Activated CD4-positive, alpha-beta T cell treated with anti-CD3 and anti-CD28 coated beads, Interleukin-10, Interleukin-2, amounts not matched to agents 100 ng/mL and 50 ng/mL, durations not matched to agents 16 hours and 8 hours (primary cell): Measurements from ENCODE around the gene SLC23A3.
"Not testable (repeated sequence)": the region's sequence is repeated elsewhere in the genome, so short reads cannot be mapped to it uniquely, and the experiment has no call there.

Source experiments
- DNase-seq: peaks from one replicate; pipeline ENCODE4 v3.0.0-alpha.2; 2020

SLC23A3 gene

DNA sequence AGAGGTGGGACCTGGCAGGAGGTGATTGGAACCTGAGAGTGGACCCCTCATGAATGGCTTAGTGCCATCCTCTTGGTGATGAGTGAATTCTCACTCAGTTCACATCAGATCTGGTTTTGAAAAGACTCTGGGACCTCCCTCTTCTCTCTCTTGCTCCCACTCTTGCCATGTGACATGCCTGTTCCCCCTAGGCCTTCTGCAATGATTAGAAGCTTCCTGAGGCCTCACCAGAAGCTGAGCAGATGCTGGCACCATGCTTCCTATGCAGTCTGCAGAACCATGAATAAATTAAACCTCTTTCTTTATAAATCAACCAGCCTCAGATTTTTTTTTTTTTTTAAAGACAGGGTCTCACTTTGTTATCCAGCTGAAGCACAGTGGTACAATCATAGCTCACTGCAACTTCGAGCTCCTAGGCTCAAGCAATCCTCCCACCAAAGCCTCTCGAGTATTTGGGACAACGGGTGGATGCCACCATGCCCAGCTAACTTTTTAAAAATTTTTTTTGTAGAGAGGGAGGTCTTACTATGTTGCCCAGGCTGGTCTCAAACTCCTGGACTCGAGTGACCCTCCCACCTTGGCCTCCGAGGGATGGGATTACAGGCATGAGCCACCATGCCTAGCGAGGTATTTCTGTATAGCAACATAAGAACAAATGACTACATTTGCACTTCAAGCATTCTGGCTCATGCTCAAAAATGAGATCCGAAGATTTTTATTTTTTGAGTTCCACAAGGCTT is 34.8 kb upstream of the SLC23A3 start:
- no peak for DNase-seq

DNA sequence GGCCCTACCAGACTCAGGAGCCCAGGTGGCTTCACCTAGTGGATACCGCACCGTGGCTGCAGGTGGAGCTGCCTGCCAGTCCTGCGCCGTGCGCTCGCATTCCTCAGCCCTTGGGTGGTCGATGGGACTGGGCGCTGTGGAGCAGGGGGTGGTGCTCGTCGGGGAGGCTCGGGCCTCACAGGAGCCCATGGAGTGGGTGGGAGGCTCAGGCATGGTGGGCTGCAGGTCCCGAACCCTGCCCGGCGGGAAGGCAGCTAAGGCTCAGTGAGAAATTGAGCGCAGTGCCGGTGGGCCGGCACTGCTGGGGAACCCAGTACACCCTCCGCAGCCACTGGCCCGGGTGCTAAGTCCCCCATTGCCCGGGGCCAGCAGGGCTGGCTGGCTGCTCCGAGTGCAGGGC is 31.5 kb upstream of the SLC23A3 start:
- DNase-seq = not testable (repeated sequence)

DNA sequence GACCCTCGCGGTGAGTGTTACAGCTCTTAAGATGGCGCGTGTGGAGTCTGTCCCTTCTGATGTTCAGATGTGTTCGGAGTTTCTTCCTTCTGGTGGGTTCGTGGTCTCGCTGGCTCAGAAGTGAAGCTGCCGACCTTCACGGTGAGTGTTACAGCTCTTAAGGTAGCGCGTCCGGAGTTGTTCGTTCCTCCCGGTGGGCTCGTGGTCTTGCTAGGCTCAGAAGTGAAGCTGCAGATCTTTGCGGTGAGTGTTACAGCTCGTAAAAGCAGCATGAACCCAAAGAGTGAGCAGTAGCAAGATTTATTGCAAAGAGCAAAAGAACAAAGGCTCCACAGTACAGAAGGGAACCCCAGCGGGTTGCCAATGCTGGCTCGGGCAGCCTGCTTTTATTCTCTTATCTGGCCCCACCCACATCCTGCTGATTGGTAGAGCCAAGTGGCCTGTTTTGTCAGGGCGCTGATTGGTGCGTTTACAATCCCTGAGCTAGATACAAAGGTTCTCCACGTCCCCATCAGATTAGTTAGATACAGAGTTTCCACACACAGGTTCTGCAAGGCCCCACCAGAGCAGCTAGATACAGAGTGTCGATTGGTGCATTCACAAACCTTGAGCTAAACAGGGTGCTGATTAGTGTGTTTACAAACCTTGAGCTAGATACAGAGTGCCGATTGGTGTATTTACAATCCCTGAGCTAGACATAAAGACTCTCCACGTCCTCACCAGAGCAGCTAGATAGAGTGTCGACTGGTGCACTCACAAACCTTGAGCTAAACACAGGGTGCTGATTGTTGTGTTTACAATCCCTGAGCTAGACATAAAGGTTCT is 30.9 kb upstream of the SLC23A3 start:
- peak; percentile 17 for DNase-seq

DNA sequence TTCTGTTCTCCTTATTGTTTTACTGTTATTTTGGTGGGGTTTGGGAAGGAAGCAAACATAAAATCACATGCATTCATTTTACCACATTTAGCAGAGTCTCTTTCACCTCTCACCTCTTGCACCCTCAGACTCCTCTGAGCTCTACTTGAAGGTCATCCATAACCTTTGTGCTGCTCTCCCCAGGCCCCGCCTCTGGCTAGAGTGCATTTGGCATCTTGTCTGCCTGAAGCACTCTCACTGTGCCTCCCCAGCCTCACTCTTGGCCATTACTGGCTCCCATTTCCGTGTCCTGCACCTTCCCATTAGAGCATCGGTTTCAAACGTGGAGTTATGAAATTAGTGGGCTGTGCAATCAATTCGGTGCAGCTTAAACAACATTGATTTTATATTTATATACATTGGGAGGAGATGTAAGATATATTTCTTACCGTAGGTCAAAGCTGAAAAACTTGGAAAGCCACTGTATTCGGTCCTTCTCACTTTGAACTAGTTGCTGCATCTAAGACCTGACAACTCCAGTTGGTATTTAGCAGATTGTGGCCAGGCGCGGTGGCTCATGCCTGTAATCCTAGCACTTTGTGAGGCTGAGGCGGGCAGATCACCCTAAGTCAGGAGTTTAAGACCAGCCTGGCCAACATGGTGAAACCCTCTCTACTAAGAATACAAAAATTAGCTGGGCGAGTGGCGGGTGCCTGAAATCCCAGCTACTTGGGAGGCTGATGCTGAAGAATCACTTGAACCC is 29.8 kb upstream of the SLC23A3 start:
- no peak for DNase-seq

DNA sequence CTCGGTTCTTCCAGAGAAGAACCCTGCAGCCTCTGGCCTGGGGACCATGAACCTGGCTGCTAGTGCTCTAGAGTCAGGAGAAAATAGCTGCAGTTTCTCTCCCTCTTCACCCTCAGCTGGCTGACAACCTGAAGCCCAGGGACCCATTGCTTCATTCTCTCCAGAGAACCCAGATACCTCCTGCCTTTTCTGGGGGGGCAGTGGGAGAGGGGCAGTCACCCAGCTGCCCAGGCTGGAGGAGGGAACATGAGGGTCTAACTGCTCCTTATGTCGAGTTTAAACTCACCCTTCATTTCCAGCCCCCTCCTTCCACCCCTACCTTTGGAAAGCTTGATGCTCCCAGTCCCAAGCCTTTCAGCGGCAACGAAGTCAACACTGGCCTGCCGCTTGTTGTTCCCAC is 29.1 kb upstream of the SLC23A3 start:
- DNase-seq = no peak

DNA sequence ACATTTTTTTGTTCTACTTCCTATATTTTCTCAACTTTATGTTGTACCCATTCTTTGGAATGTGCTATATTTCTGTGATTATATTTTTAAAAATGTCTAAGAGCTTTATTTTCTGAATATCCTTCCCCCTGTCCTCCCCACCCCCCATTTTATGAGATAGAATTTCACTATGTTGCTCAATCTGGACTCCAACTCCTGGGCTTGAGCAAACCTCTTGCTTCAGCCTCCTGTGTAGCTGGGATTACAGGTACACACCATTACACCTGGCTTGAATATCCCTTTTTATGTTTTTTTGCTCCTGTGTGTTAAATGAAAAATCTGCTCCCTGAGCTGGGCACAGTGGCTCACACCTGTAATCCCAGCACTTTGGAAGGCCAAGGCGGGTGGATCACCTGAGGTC is 27.6 kb upstream of the SLC23A3 start:
- DNase-seq = no peak

DNA sequence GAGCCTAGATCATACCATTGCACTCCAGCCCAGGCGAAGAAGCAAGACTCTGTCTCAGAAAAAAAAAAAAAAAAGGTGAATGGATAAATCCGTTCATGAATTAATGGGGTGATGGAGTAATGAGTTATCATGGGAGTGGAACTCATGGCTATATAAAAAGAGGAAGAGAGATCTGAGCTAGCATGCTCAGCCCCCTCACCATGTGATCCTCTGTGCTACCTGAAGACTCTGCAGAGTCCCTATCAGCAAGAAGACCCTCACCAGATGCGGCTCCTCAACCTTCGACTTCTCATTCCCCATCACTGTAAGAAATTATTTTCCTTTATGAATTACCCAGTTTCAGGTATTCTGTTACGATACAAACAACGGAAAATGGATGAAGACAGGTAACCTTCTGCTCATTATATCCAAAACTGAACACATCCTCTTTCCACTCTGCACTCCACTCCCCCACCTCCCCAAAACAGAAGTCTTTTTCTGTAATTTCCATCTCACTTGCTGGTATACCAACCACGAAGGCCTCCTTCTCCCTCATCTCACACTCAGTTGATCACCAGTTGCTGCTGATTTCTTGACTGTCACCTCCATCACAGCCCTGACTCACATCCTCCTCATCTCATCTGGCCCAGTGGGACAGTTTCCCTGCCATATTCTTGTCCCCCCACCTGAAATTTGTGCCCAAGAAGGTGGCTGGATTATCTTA is 17.1 kb upstream of the SLC23A3 start:
- DNase-seq = peak; percentile 39

DNA sequence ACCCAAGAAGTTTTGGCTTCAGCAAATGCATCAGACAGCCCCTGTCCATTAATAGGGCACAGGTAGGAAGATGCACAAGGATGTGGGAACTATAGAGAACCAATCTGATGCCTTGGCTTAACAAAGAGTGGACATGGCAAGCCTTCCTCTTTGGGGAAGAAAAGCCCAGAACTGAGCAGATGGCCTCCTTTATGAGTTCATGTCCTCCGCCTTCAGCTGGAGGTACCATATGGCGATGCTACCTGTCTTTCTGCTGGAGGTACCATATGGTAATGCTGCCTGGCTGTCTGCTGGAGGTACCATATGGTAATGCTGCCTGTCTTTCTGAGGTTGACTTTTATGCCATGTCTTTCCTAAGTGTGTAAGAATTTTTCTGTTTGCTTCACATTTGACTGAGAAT is 14.3 kb upstream of the SLC23A3 start:
- no peak for DNase-seq

DNA sequence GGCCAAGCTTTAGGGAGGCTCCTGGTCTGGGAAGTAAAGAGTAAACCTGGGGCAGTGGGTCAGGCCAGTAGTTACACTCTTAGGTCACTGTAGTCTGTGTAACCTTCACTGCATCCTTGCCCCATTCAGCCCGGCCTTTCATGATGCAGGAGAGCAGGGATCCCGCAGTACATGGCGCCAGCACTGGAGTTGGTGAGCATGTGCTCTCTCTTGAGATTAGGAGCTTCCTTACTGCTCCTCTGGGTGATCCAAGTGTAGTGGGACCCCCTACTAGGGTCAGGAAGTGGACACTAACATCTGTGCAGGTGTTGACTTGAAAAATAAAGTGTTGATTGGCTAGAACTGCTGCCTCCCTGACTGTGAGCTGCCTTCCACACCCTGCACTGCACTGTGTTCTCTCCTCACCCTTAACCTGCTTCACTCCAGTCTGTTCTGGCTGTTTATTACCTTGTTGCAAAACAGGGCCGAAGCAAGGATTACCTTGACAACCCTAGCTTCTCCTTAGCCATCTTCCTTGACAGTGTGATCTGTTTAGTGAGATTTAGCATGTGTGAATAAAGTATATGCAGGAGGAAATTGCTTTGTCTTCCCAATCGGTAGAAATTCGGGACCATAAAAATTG is 13.4 kb upstream of the SLC23A3 start:
- no peak for DNase-seq

DNA sequence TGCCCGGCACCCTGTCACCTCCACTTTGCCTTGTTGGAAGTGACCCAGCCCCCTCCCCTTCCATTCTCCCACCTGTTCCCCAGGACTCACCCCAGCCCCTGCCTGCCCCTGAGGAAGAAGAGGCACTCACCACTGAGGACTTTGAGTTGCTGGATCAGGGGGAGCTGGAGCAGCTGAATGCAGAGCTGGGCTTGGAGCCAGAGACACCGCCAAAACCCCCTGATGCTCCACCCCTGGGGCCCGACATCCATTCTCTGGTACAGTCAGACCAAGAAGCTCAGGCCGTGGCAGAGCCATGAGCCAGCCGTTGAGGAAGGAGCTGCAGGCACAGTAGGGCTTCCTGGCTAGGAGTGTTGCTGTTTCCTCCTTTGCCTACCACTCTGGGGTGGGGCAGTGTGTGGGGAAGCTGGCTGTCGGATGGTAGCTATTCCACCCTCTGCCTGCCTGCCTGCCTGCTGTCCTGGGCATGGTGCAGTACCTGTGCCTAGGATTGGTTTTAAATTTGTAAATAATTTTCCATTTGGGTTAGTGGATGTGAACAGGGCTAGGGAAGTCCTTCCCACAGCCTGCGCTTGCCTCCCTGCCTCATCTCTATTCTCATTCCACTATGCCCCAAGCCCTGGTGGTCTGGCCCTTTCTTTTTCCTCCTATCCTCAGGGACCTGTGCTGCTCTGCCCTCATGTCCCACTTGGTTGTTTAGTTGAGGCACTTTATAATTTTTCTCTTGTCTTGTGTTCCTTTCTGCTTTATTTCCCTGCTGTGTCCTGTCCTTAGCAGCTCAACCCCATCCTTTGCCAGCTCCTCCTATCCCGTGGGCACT is 12.7 kb upstream of the SLC23A3 start:
- peak; percentile 38 for DNase-seq

DNA sequence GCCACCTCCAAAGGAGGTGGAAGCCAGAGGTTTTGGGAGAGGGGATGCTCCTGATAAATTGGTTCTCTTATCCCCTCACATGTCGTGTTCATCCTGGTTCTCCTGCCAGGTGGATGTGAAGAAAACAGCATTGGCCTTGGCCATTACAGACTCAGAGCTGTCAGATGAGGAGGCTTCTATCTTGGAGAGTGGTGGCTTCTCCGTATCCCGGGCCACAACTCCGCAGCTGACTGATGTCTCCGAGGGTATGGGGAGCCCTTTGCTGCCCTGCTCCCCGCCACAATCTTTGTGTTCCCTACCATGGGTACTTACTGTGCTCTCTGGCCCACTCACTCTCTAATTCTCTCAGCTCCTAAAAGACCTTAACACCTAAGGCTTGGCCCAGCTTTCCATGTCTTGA is 11.7 kb upstream of the SLC23A3 start:
- no peak for DNase-seq

DNA sequence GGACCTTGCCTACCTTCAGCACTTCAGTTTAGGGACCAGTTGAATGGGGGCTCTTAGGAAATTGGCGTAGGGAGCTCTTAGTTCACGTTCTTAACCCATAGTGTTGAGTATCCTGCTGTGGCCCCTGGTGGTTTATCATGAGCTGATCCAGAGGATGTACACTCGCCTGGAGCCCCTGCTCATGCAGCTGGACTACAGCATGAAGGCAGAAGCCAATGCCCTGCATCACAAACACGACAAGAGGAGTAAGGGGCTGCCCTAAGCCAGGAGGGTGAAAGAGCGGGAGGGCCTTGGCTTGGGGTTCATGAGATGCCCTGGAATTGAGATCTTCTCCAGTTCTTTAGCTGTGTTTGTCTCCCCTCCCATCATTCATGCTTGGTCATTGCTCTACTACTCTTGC is 11.1 kb upstream of the SLC23A3 start:
- no peak for DNase-seq

DNA sequence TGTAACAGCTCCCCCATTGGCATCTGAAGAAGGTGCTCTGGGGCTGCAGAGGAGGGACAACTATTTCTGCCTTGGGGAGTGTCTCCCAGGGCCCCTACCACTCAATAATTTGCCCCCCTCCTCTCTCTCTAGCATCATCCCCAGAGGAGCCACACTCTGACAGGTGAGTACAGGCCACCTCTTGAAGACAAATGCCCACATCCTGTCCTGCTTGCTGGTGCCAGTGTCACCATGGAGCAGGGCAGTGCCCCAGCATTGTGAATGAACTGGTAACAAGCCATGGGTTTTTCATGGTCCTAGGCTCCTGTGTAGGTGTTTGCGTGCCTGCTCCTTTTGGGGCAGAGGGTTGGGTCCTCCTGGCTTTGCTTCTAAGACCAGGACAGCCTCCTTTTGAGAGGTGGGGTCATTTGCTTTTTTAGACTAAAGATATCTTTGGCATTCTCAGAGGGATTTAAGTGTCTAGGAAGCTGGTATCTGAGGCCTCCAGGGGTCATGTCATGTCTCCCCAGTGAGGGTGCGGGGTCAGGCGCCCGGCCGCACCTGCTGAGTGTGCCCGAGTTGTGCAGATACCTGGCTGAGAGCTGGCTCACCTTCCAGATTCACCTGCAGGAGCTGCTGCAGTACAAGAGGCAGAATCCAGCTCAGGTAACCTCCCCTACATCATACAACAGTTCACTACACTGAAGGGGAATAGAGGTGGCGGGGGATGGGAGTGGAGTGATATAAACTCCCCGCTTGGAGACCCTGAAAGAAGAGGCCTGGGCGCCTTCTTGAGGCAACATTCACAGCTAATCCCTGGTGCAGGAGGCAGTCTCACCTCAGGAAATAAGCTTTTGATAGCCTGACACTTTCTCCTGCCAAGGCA is 10.0 kb upstream of the SLC23A3 start:
- DNase-seq = no peak

DNA sequence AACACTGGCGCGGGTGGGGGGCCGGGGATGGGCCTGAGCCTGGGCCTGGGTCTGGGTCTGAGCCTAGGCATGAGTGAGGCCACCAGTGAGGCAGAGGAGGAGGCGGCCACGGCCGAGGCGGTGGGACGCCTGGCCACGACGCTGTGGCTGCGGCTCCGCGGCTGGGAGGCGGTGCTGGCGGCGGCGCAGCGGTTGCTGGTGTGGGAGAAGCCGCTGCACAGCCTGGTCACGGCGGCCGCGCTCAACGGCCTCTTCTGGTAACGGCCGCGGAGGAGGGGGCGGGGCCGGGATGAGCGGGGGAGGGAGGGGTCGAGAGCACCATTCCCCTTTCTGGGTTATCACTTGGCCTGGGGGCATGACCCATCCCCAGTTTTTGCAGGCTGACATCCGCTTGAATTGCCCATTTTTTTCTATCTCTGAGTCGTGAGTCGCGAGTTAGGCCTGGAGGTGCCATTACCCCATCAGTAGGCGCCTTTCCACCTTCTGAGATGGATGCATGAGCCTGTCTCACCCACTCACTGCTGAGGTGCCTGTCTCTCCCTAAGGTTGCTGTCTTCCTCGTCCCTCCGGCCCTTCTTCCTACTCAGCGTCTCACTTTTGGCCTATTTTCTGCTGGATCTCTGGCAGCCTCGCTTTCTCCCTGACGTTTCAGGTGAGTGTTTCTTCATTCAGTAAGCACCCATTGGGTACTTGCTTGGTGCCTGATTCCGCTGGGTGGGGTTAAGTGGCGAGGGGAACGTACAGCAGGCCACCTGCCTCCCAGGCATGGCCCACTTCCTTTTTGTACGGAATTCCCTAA is 8.7 kb upstream of the SLC23A3 start:
- DNase-seq = peak; percentile 56

DNA sequence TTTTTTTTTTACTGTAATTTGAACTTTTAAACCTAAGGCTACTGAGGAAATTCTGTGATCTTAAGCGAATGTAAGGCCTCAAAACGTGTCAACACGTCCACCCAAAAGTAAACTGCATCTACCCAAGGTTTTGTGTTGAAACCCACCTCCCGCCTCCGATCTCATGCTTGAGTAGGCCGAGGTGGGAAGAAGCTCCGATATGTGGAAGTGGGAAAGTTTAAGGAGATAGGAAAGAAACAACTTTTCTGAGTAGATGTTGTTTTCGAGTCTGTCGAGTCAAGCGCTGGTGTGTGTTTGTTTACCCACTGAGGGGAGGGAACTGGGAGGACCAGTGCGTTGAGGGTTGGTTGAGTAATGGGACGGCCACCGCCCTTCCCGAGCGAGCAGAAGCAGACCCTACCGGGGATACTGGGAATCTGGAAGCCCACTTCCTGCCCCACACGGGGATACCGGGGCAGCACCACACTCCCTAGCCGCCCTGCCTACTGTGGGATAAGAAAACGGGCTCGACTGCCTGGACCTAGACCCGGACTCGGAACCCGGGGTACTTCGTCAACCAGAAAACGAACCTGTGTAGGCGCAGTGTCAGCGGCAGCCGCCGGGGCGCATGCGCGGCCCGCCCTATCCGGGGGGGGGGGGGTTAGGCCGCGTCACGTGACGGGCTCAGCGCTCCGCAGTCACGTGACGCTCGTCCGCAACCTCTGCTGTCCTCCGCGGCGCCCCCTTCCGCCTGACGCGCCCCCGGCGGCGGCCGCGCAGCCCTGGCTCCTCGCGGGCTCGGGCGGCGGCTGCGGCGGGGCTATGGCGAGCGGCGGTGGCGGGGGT is 7.9 kb upstream of the SLC23A3 start, which contains the start of gene RETREG2:
Gene RETREG2, plus strand, starts transcription at position 724 of the 825 bp plus-strand sequence. Its CDS starts 78 bp downstream, at position 802.
- peak; percentile 87 for DNase-seq

DNA sequence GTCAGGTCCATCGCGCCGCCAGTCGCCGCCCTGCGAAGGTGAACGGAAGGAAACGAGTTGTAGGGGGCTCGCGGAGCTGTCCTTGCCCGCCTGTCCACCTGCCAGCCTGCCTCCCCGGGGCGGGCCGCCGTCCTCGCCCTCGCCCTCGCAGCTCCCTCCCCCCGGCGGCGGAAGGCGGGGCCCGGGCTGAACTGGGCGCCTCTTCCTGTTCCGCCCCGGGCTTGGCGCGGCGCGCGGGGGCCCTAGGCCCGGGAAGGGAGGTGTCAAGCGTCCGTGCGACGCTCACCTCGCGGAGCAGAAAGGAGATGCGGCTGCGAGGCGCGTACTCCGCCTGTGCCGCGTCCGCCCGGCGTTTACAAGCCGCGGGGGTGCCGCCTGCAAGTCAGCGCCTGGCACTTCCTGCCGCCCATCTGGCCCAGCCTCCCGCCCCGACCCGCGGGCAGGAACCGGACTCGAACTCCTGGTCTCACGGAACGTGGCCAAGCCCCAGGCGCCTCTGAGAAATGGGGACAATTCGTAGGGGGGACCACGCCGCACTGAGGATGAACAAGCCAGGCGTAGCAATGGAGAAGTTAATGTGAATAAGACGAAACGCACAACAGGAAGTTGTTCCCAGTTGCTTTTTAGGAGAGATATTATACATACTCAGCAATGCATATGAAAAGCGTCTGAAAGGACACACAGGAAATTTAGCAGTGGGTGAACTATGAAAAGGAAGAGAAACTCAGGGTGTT is 7.2 kb upstream of the SLC23A3 start, which contains the start of gene CNPPD1:
Gene CNPPD1, minus strand, starts transcription at position 108 of the 734 bp plus-strand sequence. Its CDS starts 97 bp downstream, at position 11.
- DNase-seq = peak; percentile 93

DNA sequence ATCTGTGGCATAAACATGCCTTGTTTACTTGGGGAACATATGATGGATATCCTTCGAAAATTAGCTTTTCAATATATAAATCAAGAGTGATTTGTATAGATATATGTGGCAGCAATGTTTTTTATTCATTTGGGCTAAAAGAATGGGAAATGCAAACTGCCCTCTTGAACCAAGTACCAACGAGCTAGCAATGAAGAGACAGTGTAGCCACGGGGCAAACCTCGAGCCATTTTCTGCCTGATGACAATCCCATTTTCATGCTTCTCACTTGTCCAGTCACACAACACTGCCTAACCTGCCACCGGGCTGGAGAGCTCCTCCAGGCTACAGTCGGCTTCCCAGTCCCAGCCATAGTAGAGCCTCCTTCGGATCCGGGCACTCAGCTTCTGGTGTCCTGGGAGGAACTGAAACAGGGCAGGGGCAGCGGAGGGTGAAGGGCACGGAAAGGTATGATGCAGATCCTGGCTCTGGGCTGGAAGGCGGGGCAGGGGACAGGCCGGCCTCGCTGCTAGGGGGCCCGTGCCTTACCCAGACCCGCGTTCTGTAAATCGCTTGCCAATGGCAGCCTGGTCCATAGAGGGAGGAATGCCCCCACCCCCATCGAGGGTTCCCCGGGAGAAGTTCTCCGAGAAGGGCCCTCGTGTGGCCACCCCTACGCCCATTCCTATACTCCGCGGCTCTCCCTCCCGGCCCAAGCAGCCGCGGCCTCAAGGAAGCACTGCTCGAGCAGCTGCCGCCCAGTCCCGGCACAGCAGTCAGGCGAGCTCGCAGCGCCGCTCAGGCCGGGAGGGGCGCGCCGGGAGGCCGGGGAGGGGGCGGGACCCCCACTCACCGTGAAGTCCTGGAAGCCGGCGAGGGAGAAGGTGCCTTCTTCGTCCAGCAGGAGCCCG is 6.3 kb upstream of the SLC23A3 start:
- DNase-seq = peak; percentile 30
